Activated CD8-positive, alpha-beta T cell treated with anti-CD3 and anti-CD28 coated beads for 36 hours (primary cell): ENCODE measurements around the gene SARM1. TPM values are rescaled to one million over a fixed set of nuclear protein-coding genes. Genes with fewer than 3 reads are reported as not detected.

Source experiments
- ATAC-seq: fragments of 200-7000 bp; cut with Tn5 transposase; one replicate; pipeline ENCODE4 v1.10.0; 2021; ENCODE audit warnings: mild to moderate bottlenecking, moderate library complexity
- CTCF ChIA-PET: fragments of 350-600 bp; sonication (Branson Sonifier 250); formaldehyde crosslinking; loops from one replicate; lab custom pipeline; 2021; ENCODE audit warnings: antibody characterized with exemption; lab: Charles Lee
- POLR2A ChIA-PET: fragments of 350-600 bp; sonication (Branson Sonifier 250); formaldehyde crosslinking; loops from one replicate; lab custom pipeline; 2021; ENCODE audit warnings: antibody characterized with exemption; lab: Charles Lee
- DNase-seq: peaks from one replicate; pipeline ENCODE4 v3.0.0-alpha.2; 2020
- H3K27ac Mint-ChIP-seq: one replicate; pipeline ENCODE4 v1.8.0; 2021; ENCODE audit warnings: mild to moderate bottlenecking, mixed read lengths
- H3K27me3 Mint-ChIP-seq: one replicate; pipeline ENCODE4 v1.8.0; 2021; ENCODE audit warnings: mixed read lengths
- H3K36me3 Mint-ChIP-seq: one replicate; pipeline ENCODE4 v1.8.0; 2021; ENCODE audit warnings: low read depth, mixed read lengths
- H3K4me1 Mint-ChIP-seq: one replicate; pipeline ENCODE4 v1.8.0; 2021; ENCODE audit warnings: low read depth, mixed read lengths
- H3K4me3 Mint-ChIP-seq: one replicate; pipeline ENCODE4 v1.8.0; 2021; ENCODE audit warnings: mild to moderate bottlenecking, moderate library complexity, mixed read lengths
- H3K9me3 Mint-ChIP-seq: one replicate; pipeline ENCODE4 v1.8.0; 2021; ENCODE audit warnings: mixed read lengths
- intact Hi-C: fragments of 100-400 bp; cut with micrococcal nuclease; formaldehyde crosslinking; loops from one replicate; pipeline ENCODE4 v1.10.0; 2022
- total RNA-seq, 2 experiments: library from RNA; stranded (reverse); gene quantifications; one replicate each; pipeline ENCODE4 v1.2.3, GENCODE V29; 2021
- TF ChIP-seq, protein P1 (sequence below): fragments of 200-600 bp; IDR thresholded peaks from one replicate; pipeline ENCODE4 v1.8.0; 2022; ENCODE audit warnings: antibody characterized with exemption, mild to moderate bottlenecking

The SARM1 gene
- total RNA-seq, 2 experiments from 2014 or later, result 16.7 to 19.8 TPM

DNA sequence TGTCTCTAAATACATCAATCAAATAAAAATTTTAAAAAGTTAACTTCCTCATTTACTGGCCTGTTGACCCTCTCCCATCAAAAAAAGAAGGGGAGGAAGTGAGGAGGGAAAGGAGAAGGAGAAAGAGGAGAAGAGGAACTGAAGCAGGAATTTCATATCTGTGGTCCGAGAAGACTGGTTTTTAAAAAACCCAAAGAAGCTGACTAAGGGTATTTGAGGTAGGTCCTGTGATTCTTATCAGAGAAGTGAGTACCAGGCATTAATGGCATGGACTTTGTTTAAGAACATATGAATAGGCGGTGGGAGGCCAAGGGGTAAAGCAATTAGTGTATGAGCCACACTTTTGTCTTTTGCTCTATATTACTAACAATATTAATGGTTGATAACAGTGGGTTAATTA is 32.5 kb downstream of the SARM1 start:
- no peak overlapping the region for H3K4me3 Mint-ChIP-seq
- TF ChIP-seq, protein P1, sequence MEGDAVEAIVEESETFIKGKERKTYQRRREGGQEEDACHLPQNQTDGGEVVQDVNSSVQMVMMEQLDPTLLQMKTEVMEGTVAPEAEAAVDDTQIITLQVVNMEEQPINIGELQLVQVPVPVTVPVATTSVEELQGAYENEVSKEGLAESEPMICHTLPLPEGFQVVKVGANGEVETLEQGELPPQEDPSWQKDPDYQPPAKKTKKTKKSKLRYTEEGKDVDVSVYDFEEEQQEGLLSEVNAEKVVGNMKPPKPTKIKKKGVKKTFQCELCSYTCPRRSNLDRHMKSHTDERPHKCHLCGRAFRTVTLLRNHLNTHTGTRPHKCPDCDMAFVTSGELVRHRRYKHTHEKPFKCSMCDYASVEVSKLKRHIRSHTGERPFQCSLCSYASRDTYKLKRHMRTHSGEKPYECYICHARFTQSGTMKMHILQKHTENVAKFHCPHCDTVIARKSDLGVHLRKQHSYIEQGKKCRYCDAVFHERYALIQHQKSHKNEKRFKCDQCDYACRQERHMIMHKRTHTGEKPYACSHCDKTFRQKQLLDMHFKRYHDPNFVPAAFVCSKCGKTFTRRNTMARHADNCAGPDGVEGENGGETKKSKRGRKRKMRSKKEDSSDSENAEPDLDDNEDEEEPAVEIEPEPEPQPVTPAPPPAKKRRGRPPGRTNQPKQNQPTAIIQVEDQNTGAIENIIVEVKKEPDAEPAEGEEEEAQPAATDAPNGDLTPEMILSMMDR, result no peak
- intact Hi-C loops, result no loop called here
- H3K27ac Mint-ChIP-seq, result no peak overlapping the region
- CTCF ChIA-PET, result interaction anchor here (7.8 kb wide), 1 partner anchor 13 kb away, joined by 63 read pairs; no protein-coding TSS in a partner anchor
- no peak for ATAC-seq
- no peaks in the 10 kb centered on the region for H3K9me3 Mint-ChIP-seq
- no peaks in the 10 kb centered on the region for H3K27me3 Mint-ChIP-seq
- peaks cover 2% of the 10 kb centered on the region for H3K4me1 Mint-ChIP-seq
- no peaks in the 10 kb centered on the region for H3K36me3 Mint-ChIP-seq
- no peak for DNase-seq
- POLR2A ChIA-PET, result interaction anchor here (1.1 to 2.1 kb wide), 8 partner anchors 8 to 144 kb away, joined by 3 to 17 read pairs (median 4); no protein-coding TSS in a partner anchor

- TF ChIP-seq, protein P1, result no peak
- Mint-ChIP-seq H3K27ac (no peak overlapping the region), H3K36me3 (no peaks in the 10 kb centered on the region), H3K4me3 (peak overlapping the region; percentile 67), H3K4me1 (peaks cover 2% of the 10 kb centered on the region), H3K27me3 (no peaks in the 10 kb centered on the region), H3K9me3 (no peaks in the 10 kb centered on the region)
- ATAC-seq (no peak), DNase-seq (no peak)
- intact Hi-C loops, result no loop called here
- ChIA-PET CTCF (interaction anchor here (0.8 to 7.8 kb wide), 2 partner anchors 12 to 21 kb away, joined by 3 to 63 read pairs; no protein-coding TSS in a partner anchor), POLR2A (interaction anchor here (0.6 to 2.1 kb wide), 9 partner anchors 8 to 143 kb away, joined by 3 to 17 read pairs (median 3); partner anchors contain the start of gene SEBOX)
Observed at GRCh38 chr17:28404461-28404811, 32.9 kb downstream of the SARM1 start.

GRCh38 chr17:28404812-28405570 is 33.5 kb downstream of the SARM1 start:
- Mint-ChIP-seq H3K36me3 (no peaks in the 10 kb centered on the region), H3K4me3 (peak overlapping the region; percentile 67), H3K27me3 (no peaks in the 10 kb centered on the region), H3K4me1 (peaks cover 2% of the 10 kb centered on the region), H3K27ac (no peak overlapping the region), H3K9me3 (no peaks in the 10 kb centered on the region)
- intact Hi-C loops, result no loop called here
- DNase-seq, result no peak
- ATAC-seq, result no peak
- TF ChIP-seq, protein P1, result no peak
- CTCF ChIA-PET, result interaction anchor here (0.8 to 7.8 kb wide), 3 partner anchors 12 to 144 kb away, joined by 3 to 63 read pairs (median 3); no protein-coding TSS in a partner anchor
- POLR2A ChIA-PET, result interaction anchor here (0.5 to 2.1 kb wide), 12 partner anchors 9 to 786 kb away, joined by 3 to 17 read pairs (median 4); partner anchors contain the start of gene SEBOX

DNA sequence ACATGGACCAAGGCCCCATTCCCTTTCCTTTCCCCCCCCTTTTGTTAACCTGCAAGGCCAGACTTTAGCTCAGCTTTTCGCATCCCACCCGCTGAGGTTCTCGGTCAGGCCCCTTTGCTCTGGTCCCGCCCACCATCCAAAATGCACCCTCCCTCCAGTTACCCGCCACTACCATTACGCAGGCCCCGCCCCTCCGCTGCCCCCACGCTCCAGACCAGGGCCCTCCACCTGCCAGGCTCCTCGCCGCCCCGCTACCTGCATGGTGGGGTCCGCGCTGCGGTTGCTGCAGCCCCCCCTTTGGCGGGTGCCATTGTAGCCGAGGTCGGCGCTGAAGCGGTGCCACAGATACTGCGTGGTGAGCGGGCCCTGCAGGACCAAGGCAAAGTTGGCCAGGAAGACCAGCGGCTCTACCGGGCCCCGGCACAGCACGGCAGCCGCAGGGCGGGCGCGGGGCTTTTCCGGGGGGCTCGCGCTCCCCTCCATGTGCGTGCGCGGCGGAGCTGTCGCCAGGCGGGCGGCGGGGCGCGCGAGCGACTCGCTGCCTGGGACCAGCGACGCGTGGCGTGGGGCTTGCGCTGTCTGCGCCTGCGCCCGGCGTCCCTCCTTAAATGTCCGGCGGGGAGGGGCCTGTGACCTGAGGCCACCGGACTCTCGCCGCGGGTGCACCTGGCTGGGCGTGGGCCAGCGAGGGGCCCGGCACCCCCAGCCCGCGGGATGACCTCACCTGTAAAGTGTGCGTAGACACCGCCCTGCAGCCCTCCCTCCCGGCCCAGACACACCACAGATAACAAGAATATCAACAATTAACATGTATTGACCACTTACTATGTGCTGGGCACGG is 34.4 kb downstream of the SARM1 start, which contains the start of gene SLC46A1:
SLC46A1 (minus strand) TSS at position 581 of the 841 bp plus-strand sequence; CDS start at position 483, 98 bp downstream.
- ATAC-seq (peak; percentile 95), DNase-seq (peak; percentile 82)
- no peaks in the 10 kb centered on the region for H3K27me3 Mint-ChIP-seq
- H3K27ac Mint-ChIP-seq, result peak within 1 kb of the TSS; percentile 32
- POLR2A ChIA-PET, result interaction anchor here (0.5 to 2.1 kb wide), 8 partner anchors 9 to 785 kb away, joined by 3 to 17 read pairs (median 4); no protein-coding TSS in a partner anchor
- peaks cover 2% of the 10 kb centered on the region for H3K4me1 Mint-ChIP-seq
- peak within 1 kb of the TSS; percentile 67 for H3K4me3 Mint-ChIP-seq
- TF ChIP-seq, protein P1, result no peak
- H3K36me3 Mint-ChIP-seq, result no peaks in the 10 kb centered on the region
- CTCF ChIA-PET, result interaction anchor here (0.8 to 7.8 kb wide), 2 partner anchors 11 to 143 kb away, joined by 3 to 63 read pairs; no protein-coding TSS in a partner anchor
- intact Hi-C loops, result no loop called here
- no peaks in the 10 kb centered on the region for H3K9me3 Mint-ChIP-seq
